ENCODE data around the gene PCBD1.

DNA sequence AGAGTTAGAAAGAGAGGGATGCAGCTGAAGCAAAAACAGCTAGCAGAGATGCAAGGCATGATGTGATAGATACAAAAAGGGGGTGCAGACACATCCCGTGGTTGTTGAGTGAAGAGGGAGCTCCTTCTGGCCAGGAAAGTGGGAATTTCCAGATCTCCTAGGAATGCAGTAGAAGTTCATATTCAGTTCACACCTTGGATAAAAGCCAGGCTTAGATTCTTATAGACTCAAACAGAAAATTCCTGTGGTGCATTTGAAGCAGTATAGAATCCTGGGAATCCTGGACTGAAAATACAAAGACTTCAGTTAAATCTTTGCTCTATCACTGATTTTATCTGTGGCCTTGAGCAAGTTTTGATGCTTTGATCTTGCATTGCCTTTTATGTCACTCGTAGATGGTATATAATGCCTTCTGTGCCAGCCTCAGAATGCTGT, 38.8 kb downstream of the PCBD1 start:
- TF ChIP-seq, protein P1, sequence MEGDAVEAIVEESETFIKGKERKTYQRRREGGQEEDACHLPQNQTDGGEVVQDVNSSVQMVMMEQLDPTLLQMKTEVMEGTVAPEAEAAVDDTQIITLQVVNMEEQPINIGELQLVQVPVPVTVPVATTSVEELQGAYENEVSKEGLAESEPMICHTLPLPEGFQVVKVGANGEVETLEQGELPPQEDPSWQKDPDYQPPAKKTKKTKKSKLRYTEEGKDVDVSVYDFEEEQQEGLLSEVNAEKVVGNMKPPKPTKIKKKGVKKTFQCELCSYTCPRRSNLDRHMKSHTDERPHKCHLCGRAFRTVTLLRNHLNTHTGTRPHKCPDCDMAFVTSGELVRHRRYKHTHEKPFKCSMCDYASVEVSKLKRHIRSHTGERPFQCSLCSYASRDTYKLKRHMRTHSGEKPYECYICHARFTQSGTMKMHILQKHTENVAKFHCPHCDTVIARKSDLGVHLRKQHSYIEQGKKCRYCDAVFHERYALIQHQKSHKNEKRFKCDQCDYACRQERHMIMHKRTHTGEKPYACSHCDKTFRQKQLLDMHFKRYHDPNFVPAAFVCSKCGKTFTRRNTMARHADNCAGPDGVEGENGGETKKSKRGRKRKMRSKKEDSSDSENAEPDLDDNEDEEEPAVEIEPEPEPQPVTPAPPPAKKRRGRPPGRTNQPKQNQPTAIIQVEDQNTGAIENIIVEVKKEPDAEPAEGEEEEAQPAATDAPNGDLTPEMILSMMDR (IDR thresholded peaks at IDR 0.05) = no peak
- no peak for TF ChIP-seq POLR2A (IDR thresholded peaks at IDR 0.05)

All from testis (tissue), 2 donors.